ENCODE data around the gene FMNL2.

DNA sequence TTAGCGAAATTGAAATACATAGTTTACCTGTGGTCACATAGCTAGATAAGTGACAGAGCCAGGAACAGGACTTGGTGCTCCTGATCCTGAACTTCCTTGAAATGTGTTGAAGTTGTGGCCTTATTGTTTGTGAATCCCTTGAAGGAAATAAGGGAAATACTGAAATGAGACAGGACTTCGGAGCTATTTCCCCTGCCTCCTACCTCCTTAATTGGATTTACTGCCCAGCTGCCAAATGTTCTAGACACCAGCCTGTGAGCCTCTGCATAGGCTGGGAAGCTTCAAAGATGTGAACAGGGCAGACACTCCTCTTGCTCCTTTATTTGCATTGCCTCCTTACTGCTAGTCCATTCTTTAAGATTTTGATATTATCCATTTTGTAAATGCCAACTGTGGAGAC, 247.1 kb downstream of the FMNL2 start:
- TF ChIP-seq, protein P1, sequence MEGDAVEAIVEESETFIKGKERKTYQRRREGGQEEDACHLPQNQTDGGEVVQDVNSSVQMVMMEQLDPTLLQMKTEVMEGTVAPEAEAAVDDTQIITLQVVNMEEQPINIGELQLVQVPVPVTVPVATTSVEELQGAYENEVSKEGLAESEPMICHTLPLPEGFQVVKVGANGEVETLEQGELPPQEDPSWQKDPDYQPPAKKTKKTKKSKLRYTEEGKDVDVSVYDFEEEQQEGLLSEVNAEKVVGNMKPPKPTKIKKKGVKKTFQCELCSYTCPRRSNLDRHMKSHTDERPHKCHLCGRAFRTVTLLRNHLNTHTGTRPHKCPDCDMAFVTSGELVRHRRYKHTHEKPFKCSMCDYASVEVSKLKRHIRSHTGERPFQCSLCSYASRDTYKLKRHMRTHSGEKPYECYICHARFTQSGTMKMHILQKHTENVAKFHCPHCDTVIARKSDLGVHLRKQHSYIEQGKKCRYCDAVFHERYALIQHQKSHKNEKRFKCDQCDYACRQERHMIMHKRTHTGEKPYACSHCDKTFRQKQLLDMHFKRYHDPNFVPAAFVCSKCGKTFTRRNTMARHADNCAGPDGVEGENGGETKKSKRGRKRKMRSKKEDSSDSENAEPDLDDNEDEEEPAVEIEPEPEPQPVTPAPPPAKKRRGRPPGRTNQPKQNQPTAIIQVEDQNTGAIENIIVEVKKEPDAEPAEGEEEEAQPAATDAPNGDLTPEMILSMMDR (IDR thresholded peaks at IDR 0.05; ENCODE audit: poor library complexity, severe bottlenecking) = no peak
- TF ChIP-seq EP300 (conservative IDR thresholded peaks at IDR 0.05; ENCODE audit: poor library complexity, severe bottlenecking) (no peak), EZH2 (IDR thresholded peaks at IDR 0.05; ENCODE audit: borderline replicate concordance, insufficient read depth, low read length, poor library complexity, severe bottlenecking) (no peak), POLR2AphosphoS5 (IDR thresholded peaks at IDR 0.05) (no peak), SMC3 (conservative IDR thresholded peaks at IDR 0.05; ENCODE audit: poor library complexity) (no peak), TAF1 (IDR thresholded peaks at IDR 0.05; ENCODE audit: low read depth) (no peak), RAD21 (conservative IDR thresholded peaks at IDR 0.05) (no peak), MXI1 (conservative IDR thresholded peaks at IDR 0.05; ENCODE audit: poor library complexity, severe bottlenecking) (no peak)
- TF ChIP-seq, protein P2, sequence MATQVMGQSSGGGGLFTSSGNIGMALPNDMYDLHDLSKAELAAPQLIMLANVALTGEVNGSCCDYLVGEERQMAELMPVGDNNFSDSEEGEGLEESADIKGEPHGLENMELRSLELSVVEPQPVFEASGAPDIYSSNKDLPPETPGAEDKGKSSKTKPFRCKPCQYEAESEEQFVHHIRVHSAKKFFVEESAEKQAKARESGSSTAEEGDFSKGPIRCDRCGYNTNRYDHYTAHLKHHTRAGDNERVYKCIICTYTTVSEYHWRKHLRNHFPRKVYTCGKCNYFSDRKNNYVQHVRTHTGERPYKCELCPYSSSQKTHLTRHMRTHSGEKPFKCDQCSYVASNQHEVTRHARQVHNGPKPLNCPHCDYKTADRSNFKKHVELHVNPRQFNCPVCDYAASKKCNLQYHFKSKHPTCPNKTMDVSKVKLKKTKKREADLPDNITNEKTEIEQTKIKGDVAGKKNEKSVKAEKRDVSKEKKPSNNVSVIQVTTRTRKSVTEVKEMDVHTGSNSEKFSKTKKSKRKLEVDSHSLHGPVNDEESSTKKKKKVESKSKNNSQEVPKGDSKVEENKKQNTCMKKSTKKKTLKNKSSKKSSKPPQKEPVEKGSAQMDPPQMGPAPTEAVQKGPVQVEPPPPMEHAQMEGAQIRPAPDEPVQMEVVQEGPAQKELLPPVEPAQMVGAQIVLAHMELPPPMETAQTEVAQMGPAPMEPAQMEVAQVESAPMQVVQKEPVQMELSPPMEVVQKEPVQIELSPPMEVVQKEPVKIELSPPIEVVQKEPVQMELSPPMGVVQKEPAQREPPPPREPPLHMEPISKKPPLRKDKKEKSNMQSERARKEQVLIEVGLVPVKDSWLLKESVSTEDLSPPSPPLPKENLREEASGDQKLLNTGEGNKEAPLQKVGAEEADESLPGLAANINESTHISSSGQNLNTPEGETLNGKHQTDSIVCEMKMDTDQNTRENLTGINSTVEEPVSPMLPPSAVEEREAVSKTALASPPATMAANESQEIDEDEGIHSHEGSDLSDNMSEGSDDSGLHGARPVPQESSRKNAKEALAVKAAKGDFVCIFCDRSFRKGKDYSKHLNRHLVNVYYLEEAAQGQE (IDR thresholded peaks at IDR 0.05; ENCODE audit: borderline replicate concordance) = no peak
